GM23248 (cell line): ENCODE measurements around the gene HSPA1L. TPM values are rescaled to one million over a fixed set of nuclear protein-coding genes. Genes with fewer than 3 reads are reported as not detected.

Source experiments
- DNase-seq: peaks from one replicate; pipeline ENCODE4 v3.0.0-alpha.2; 2015
- H2AFZ ChIP-seq: fragments of 200-600 bp; sonication (generic); 2 replicates; pipeline ENCODE4 v1.6.1; 2016; ENCODE audit warnings: antibody characterized with exemption
- H3F3A ChIP-seq: fragments of 200-600 bp; sonication (generic); 2 replicates; pipeline ENCODE4 v1.6.1; 2016; ENCODE audit warnings: mild to moderate bottlenecking, antibody characterized with exemption, mixed run types; ENCODE audit not compliant: insufficient read depth
- H3K27ac ChIP-seq: fragments of 200-600 bp; sonication (generic); 2 replicates; pipeline ENCODE4 v1.5.1; 2016; ENCODE audit warnings: mild to moderate bottlenecking
- H3K27me3 ChIP-seq: fragments of 200-600 bp; sonication (generic); replicated peaks from 2 replicates; pipeline ENCODE4 v1.6.1; 2016; ENCODE audit warnings: mild to moderate bottlenecking; ENCODE audit not compliant: insufficient read depth
- H3K36me3 ChIP-seq: fragments of 200-600 bp; sonication (generic); 2 replicates; pipeline ENCODE4 v1.6.1; 2016; ENCODE audit warnings: low read depth, mild to moderate bottlenecking
- H3K4me1 ChIP-seq: fragments of 200-600 bp; sonication (generic); 2 replicates; pipeline ENCODE4 v1.6.1; 2016; ENCODE audit warnings: mild to moderate bottlenecking; ENCODE audit not compliant: insufficient read depth
- H3K4me2 ChIP-seq: fragments of 200-600 bp; sonication (generic); one replicate; pipeline ENCODE4 v1.6.1; 2016; ENCODE audit warnings: mild to moderate bottlenecking; ENCODE audit not compliant: unreplicated experiment
- H3K4me3 ChIP-seq: fragments of 200-600 bp; sonication (generic); 2 replicates; pipeline ENCODE4 v1.5.1; 2016; ENCODE audit warnings: mild to moderate bottlenecking
- H3K79me2 ChIP-seq: fragments of 200-600 bp; sonication (generic); 2 replicates; pipeline ENCODE4 v1.6.1; 2016; ENCODE audit warnings: mild to moderate bottlenecking; ENCODE audit not compliant: insufficient read depth
- H3K9ac ChIP-seq: fragments of 200-600 bp; sonication (generic); 2 replicates; pipeline ENCODE4 v1.6.1; 2016; ENCODE audit warnings: mild to moderate bottlenecking
- H3K9me2 ChIP-seq: fragments of 200-600 bp; sonication (generic); 2 replicates; pipeline ENCODE4 v1.6.1; 2016; ENCODE audit warnings: mixed run types, mild to moderate bottlenecking, moderate library complexity; ENCODE audit not compliant: insufficient read depth
- H3K9me3 ChIP-seq: fragments of 200-600 bp; sonication (generic); one replicate; pipeline ENCODE4 v1.6.1; 2017; ENCODE audit warnings: low read depth
- H4K20me1 ChIP-seq: fragments of 200-600 bp; sonication (generic); 2 replicates; pipeline ENCODE4 v1.6.0; 2016; ENCODE audit not compliant: insufficient read depth
- EZH2 ChIP-seq: fragments of 200-600 bp; sonication (generic); IDR thresholded peaks from 2 replicates; pipeline ENCODE4 v1.6.1; 2018; ENCODE audit warnings: antibody characterized with exemption, mild to moderate bottlenecking; ENCODE audit not compliant: insufficient read depth, poor library complexity, severe bottlenecking
- EZH2phosphoT487 ChIP-seq: fragments of 200-600 bp; sonication (generic); IDR thresholded peaks from 2 replicates; pipeline ENCODE4 v1.6.1; 2018; ENCODE audit warnings: antibody characterized with exemption, moderate library complexity, mild to moderate bottlenecking, low read depth; ENCODE audit not compliant: insufficient read depth
- WGBS, 2 experiments: methylation state at CpG; one replicate each; pipeline ENCODE4 v1.1.6; 2015 to 2017; ENCODE audit warnings: low lambda C conversion rate in 2 of 2, low coverage in 1 of 2; ENCODE audit errors: missing lambda C conversion rate in 2 of 2; 5-methylcytosine and 5-hydroxymethylcytosine counted together
- in situ Hi-C: fragments of 300-500 bp; cut with MboI; formaldehyde crosslinking; loops from 2 replicates; pipeline ENCODE4 v1.15.0; 2020
- polyA plus RNA-seq: library from polyadenylated mRNA; unstranded; fragments of >200 nt; fragmentation: Nextera tagmentation; extraction: Ambion mirVana; gene quantifications from 2 replicates; pipeline ENCODE4 v1.2.1, GENCODE V29; 2016
- total RNA-seq: library from RNA; depleted of rRNA; stranded (reverse); fragments of >200 nt; shearing (Covaris generic); gene quantifications from 2 replicates; pipeline ENCODE4 v1.2.3, GENCODE V29; 2014

Gene HSPA1L
- total and polyA plus RNA-seq, 2 experiments from 2014 or later = 0.91 to 1.7 TPM

DNA sequence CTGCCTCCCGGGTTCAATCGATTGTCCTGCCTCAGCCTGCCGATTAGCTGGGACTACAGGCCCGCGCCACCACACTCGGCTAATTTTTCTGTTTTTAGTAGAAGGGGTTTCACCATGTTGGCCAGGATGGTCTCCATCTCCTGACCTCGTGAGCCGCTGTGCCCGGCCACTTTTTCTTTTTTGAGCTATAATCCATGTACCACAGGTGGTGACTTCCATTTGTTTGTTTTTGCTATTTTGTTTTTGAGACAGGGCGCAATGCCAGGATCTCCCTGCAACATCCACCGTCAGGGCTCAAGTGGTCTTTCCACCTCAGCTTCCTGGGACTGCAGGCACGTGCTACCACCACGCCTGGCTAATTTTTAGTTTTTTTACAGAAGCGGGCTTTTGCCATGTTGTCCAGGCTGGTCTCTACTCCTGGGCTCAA lies 21.0 kb upstream of the HSPA1L start:
- H3K4me3 ChIP-seq = peak overlapping the region; percentile 88
- peaks cover 50% of the 10 kb centered on the region for H3K36me3 ChIP-seq
- no peak for TF ChIP-seq EZH2phosphoT487
- TF ChIP-seq EZH2 = no peak
- peaks cover 83% of the 10 kb centered on the region for H3K79me2 ChIP-seq
- no peaks in the 10 kb centered on the region for H3K9me2 ChIP-seq
- peaks cover 40% of the 10 kb centered on the region for H3K4me1 ChIP-seq
- H3F3A ChIP-seq = peaks cover 55% of the 10 kb centered on the region
- no peaks in the 10 kb centered on the region for H3K9me3 ChIP-seq
- H3K27ac ChIP-seq = peak overlapping the region; percentile 93
- peaks cover 16% of the 10 kb centered on the region for H4K20me1 ChIP-seq
- no peak overlapping the region for H2AFZ ChIP-seq
- no peaks in the 10 kb centered on the region for H3K27me3 ChIP-seq
- peak; percentile 33 for DNase-seq
- H3K9ac ChIP-seq = peak overlapping the region; percentile 96
- peak overlapping the region; percentile 99 for H3K4me2 ChIP-seq
- WGBS, 2 experiments = 12% methylated on average over 14 of the region's 14 CpGs
- in situ Hi-C loops = no loop called here

- peaks cover 97% of the 10 kb centered on the region for H3K79me2 ChIP-seq
- peaks cover 44% of the 10 kb centered on the region for H3K4me1 ChIP-seq
- peak overlapping the region; percentile 88 for H3K4me3 ChIP-seq
- H3K4me2 ChIP-seq = peak overlapping the region; percentile 99
- H3K9ac ChIP-seq = peak overlapping the region; percentile 96
- no peaks in the 10 kb centered on the region for H3K9me2 ChIP-seq
- WGBS, 2 experiments = 1 to 2% methylated on average over 59 of the region's 59 CpGs
- DNase-seq = peak; percentile 95
- H3K27me3 ChIP-seq = no peaks in the 10 kb centered on the region
- peaks cover 35% of the 10 kb centered on the region for H3K36me3 ChIP-seq
- H3K27ac ChIP-seq = peak overlapping the region; percentile 93
- H4K20me1 ChIP-seq = peaks cover 16% of the 10 kb centered on the region
- peak overlapping the region; percentile 92 for H2AFZ ChIP-seq
- in situ Hi-C loops = no loop called here
- TF ChIP-seq EZH2 = no peak
- no peak for TF ChIP-seq EZH2phosphoT487
- peaks cover 41% of the 10 kb centered on the region for H3F3A ChIP-seq
- H3K9me3 ChIP-seq = no peaks in the 10 kb centered on the region
These were observed 19.5 kb upstream of the HSPA1L start for GRCh38 chr6:31834367-31835250.

DNA sequence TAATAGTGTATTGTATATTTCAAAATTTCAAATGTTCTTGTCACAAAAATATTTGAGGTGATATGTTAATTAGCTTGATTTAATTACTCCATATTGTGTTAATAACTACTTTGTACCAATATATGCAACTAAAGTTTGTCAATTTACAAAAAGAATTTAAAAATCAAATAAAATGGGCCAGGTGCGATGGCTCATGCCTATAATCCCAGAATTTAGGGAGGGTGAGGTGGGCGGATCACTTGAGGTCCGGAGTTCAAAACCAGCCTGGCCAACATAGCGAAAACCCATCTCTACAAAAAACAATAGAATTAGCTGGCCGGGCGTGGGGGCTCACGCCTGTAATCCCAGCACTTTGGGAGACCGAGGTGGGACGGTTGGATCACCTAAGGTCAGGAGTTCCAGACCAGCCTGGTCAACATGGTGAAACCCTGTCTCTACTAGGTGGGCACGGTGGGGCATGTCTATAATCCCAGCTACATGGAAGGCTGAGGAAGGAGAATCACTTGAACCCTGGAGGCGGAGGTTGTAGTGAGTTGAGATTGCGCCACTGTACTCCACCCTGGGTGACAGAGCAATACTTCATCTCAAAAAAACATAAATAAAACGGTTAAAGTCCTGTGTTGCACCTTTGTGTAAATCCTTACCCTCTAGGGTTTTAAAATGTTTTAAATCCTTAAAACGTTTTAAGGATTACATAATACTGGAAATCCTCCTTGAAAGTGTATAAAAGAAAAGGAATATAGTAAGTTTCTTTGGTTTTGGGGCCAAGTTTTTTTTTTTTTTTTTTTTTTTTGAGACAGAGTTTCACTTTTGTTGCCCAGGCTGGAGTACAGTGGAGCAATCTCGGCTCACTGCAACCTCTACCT lies 16.5 kb upstream of the HSPA1L start:
- no peaks in the 10 kb centered on the region for H3K27me3 ChIP-seq
- DNase-seq = peak; percentile 15
- peaks cover 70% of the 10 kb centered on the region for H3K79me2 ChIP-seq
- H4K20me1 ChIP-seq = 0 out of 2 replicates have a peak, but pooled peaks cover 1% of the 10 kb centered on the region
- peaks cover 26% of the 10 kb centered on the region for H3K4me1 ChIP-seq
- H3K9ac ChIP-seq = peak overlapping the region; percentile 83
- in situ Hi-C loops = no loop called here
- H3K9me2 ChIP-seq = no peaks in the 10 kb centered on the region
- H3K4me3 ChIP-seq = peak overlapping the region; percentile 81
- H3K9me3 ChIP-seq = no peaks in the 10 kb centered on the region
- TF ChIP-seq EZH2phosphoT487 (no peak), EZH2 (no peak)
- peak overlapping the region; percentile 95 for H3K4me2 ChIP-seq
- H2AFZ ChIP-seq = no peak overlapping the region
- 84% methylated on average over 15 of the region's 15 CpGs for WGBS, 2 experiments
- peaks cover 16% of the 10 kb centered on the region for H3F3A ChIP-seq
- peaks cover 6% of the 10 kb centered on the region; the same call in 1 of the 2 replicates for H3K36me3 ChIP-seq
- peak overlapping the region; percentile 7; the same call in 1 of the 2 replicates for H3K27ac ChIP-seq

DNA sequence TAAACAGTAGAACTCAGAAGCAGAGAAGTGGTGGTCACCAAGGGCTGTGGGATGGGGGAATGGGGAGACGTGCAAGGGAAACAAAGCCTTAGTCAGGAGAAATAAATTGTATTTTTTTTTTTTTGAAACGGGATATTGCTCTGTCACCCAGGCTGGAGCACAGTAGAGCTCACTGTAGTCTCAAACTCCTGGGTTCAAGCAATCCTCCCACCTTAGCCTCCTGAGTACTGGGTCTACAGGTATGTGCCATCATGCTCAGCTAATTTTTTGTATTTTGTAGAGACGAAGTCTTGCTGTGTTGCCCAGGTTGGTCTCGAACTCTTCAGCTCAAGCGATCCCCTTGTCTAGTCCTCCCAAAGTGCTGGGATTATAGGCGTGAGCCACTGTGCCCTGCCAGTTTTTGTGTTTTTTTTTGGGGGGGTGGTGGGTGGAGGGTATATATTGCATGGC lies 15.8 kb upstream of the HSPA1L start:
- 44 to 53% methylated on average over 6 of the region's 6 CpGs for WGBS, 2 experiments
- Histone ChIP-seq H3K9ac (peak overlapping the region; percentile 83), H2AFZ (peak overlapping the region; percentile 56), H3K9me2 (no peaks in the 10 kb centered on the region), H3K36me3 (no peaks in the 10 kb centered on the region; the same call in 1 of the 2 replicates), H3F3A (peaks cover 12% of the 10 kb centered on the region; the same call in 1 of the 2 replicates), H3K9me3 (no peaks in the 10 kb centered on the region), H4K20me1 (no peaks in the 10 kb centered on the region), H3K27me3 (no peaks in the 10 kb centered on the region), H3K27ac (peak overlapping the region; percentile 59), H3K79me2 (peaks cover 67% of the 10 kb centered on the region), H3K4me1 (peaks cover 24% of the 10 kb centered on the region), H3K4me2 (peak overlapping the region; percentile 95), H3K4me3 (peak overlapping the region; percentile 81)
- no peak for TF ChIP-seq EZH2phosphoT487
- TF ChIP-seq EZH2 = no peak
- no peak for DNase-seq
- in situ Hi-C loops = no loop called here
